Measurements from ENCODE around the gene GRM4. TPM values are rescaled to one million over a fixed set of nuclear protein-coding genes. Genes with fewer than 3 reads are reported as not detected.

GRM4 gene
- total RNA-seq, 1 experiment from 2014 or later = 4.9 TPM

- no peak for DNase-seq (ENCODE audit: low spot score)
- in situ Hi-C loops (cut with HindIII; ENCODE audit: low sequenced_read_pairs) = loop anchor here (25.0 kb wide), 1 partner anchor 289 kb away; no protein-coding TSS in a partner anchor
These were observed 19.9 kb downstream of the GRM4 start for GRCh38 chr6:34125939-34126338.

- no peak for DNase-seq (ENCODE audit: low spot score)
These were observed 24.8 kb downstream of the GRM4 start for GRCh38 chr6:34120953-34121675.

GRCh38 chr6:34115915-34116314, 30.0 kb downstream of the GRM4 start:
- in situ Hi-C loops (cut with HindIII; ENCODE audit: low sequenced_read_pairs) = no loop called here
- DNase-seq (ENCODE audit: low spot score) = no peak

More at GRCh38 chr6:34120953-34121675, 24.8 kb downstream of the GRM4 start:
- in situ Hi-C loops (cut with HindIII; ENCODE audit: low sequenced_read_pairs) = no loop called here

DNA sequence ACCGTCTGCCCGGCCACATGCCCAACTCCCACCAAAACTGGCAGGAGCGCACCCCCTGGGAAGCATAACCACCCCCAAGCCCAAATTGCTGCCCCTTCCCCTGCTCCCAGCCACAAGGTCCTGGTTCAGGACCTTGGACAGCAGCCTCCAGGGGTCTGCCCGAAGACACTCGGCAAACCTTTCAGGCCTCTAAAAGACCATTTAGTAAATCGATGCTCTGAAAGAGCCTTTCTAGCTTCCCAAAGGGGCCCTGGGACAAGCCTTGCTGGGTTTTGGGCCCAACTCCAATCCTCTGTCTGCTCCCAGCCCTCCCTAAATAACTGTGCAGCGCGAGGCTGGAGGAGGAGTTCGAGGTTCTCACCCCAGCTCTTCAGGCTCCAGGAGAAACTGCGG, 30.5 kb downstream of the GRM4 start:
- in situ Hi-C loops (cut with HindIII; ENCODE audit: low sequenced_read_pairs) = no loop called here
- no peak for DNase-seq (ENCODE audit: low spot score)

DNA sequence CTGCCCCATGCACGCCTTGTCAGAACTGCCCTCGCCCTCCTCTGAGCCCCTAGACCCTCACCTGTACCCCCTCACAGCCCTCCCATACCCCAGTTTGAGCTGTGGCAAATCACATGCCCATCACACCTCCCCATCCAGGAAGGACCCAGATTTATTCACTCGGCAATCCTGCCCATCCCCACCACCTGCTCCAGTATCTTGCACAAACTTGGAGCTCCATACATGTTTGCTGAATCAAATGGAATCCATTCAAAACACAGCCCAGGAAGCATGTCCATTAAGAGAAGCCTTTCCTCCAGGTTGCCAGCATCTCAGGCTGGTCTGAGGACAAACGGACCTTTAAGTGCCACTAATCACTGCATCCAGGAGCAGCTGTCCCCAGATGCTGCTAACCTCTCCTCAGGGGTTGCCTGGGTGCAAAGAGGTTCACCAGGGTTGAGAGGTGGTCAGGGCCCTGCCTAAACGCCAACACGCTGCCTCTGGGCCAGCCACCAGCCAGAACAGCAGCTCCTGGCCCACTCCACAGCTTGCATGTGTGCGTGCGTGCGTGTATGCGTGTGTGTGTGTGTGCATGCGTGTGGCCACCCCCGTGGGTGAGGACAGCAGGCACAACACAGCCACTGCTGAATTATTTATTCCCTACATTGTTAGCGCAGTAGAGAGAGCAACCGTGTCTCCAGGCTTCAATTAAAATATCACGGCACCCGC, 31.0 kb downstream of the GRM4 start:
- in situ Hi-C loops (cut with HindIII; ENCODE audit: low sequenced_read_pairs) = no loop called here
- DNase-seq (ENCODE audit: low spot score) = peak; percentile 59

GRCh38 chr6:34113532-34113931, 32.4 kb downstream of the GRM4 start:
- DNase-seq (ENCODE audit: low spot score) = no peak
- in situ Hi-C loops (cut with HindIII; ENCODE audit: low sequenced_read_pairs) = no loop called here

DNA sequence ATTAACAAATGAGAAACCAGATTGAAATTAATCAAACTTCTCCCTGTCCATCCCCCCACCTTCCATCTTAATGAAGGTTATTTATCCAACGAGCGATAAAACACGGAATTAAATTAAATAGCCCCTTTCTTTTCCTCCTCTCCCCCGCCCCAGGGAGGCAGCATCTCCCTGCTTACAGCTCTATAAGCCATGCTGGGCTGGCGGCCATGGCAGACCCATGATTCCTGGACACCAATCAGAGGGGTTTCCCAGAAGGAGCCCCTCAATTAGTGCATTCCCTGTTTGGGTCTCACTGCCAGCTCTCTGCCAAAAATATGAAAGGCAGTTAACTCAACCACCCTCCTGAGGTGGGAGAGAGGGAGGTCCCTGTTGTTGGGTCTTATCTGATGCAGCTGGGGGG, 33.8 kb downstream of the GRM4 start:
- in situ Hi-C loops (cut with HindIII; ENCODE audit: low sequenced_read_pairs) = no loop called here
- no peak for DNase-seq (ENCODE audit: low spot score)

GRCh38 chr6:34110610-34111009, 35.3 kb downstream of the GRM4 start:
- DNase-seq (ENCODE audit: low spot score) = peak; percentile 94
- in situ Hi-C loops (cut with HindIII; ENCODE audit: low sequenced_read_pairs) = no loop called here

- in situ Hi-C loops (cut with HindIII; ENCODE audit: low sequenced_read_pairs) = no loop called here
- DNase-seq (ENCODE audit: low spot score) = no peak
These were observed 37.7 kb downstream of the GRM4 start for GRCh38 chr6:34108176-34108575.

GRCh38 chr6:34106900-34107299, 39.0 kb downstream of the GRM4 start:
- DNase-seq (ENCODE audit: low spot score) = no peak
- in situ Hi-C loops (cut with HindIII; ENCODE audit: low sequenced_read_pairs) = no loop called here

DNA sequence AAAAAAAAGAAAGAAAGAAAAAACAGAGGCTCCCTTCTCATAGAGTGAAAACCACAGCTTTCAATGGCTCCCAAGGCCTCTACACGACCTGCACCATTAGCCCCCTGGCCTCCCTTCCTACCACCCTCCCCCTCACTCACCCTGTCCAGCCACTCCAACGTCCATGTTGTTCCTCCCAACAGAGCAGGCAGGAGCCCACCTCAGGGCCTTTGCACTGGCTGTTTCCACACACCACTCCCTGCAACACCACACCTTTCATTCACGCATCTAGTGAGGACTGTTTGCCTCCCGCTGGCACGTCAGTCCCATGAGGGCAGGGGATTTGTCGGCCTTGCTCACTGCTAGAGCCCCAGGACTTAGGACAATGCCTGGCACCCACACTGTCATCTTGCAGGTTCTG, 39.5 kb downstream of the GRM4 start:
- DNase-seq (ENCODE audit: low spot score) = no peak
- in situ Hi-C loops (cut with HindIII; ENCODE audit: low sequenced_read_pairs) = no loop called here

GRCh38 chr6:34104628-34105027, 41.3 kb downstream of the GRM4 start:
- DNase-seq (ENCODE audit: low spot score) = no peak
- in situ Hi-C loops (cut with HindIII; ENCODE audit: low sequenced_read_pairs) = no loop called here

- peak; percentile 79 for DNase-seq (ENCODE audit: low spot score)
- in situ Hi-C loops (cut with HindIII; ENCODE audit: low sequenced_read_pairs) = no loop called here
These were observed 41.7 kb downstream of the GRM4 start for GRCh38 chr6:34104186-34104585.

GRCh38 chr6:34103321-34103720, 42.6 kb downstream of the GRM4 start:
- DNase-seq (ENCODE audit: low spot score) = no peak
- in situ Hi-C loops (cut with HindIII; ENCODE audit: low sequenced_read_pairs) = no loop called here

DNA sequence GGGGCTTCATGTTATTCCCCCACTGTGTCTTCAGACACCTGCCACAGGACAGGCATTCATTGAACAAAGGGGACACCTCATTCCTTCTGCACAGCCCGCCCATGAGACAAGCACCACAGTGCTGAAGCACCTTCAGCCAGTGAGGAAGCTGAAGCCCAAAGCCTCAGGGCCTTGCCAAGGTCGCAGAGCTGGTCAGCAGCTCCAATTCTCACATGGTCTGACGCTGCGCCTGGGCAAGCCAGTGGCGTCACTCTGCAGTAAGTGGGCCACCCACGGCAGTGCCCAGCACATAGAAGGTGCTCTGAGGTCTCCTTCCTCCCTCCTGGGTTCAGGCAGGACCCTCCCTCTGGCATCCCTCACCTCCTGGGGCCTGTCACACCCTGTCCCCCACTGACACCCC, 43.2 kb downstream of the GRM4 start:
- DNase-seq (ENCODE audit: low spot score) = peak; percentile 61
- in situ Hi-C loops (cut with HindIII; ENCODE audit: low sequenced_read_pairs) = no loop called here

- DNase-seq (ENCODE audit: low spot score) = peak; percentile 90
- in situ Hi-C loops (cut with HindIII; ENCODE audit: low sequenced_read_pairs) = no loop called here
These were observed 43.7 kb downstream of the GRM4 start for GRCh38 chr6:34102099-34102656.

- no peak for DNase-seq (ENCODE audit: low spot score)
These were observed 45.1 kb downstream of the GRM4 start for GRCh38 chr6:34100788-34101187.

DNA sequence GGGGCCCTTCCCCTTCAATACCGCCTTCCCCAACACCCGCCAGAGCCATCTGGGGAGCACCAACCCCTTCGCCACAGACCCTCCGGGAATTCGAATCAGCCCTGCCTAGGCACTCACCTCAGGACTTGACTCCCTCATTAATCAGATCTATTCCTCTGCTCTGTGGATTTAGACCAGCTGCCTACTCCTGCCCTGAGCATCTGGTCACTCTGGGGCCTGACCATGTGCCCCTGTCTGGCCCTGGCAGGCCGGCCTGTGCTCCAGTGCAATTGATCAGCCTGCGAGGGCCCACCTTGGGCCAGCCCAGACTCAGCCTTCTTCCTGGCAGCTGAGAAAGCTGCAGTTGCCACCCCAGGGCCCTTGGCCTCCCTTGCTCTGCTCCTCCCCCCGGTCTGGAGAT, 46.0 kb downstream of the GRM4 start:
- DNase-seq (ENCODE audit: low spot score) = no peak
- in situ Hi-C loops (cut with HindIII; ENCODE audit: low sequenced_read_pairs) = no loop called here

More at GRCh38 chr6:34100788-34101187, 45.1 kb downstream of the GRM4 start:
- in situ Hi-C loops (cut with HindIII; ENCODE audit: low sequenced_read_pairs) = no loop called here

- in situ Hi-C loops (cut with HindIII; ENCODE audit: low sequenced_read_pairs) = no loop called here
- no peak for DNase-seq (ENCODE audit: low spot score)
These were observed 47.6 kb downstream of the GRM4 start for GRCh38 chr6:34098045-34098936.
